Measurements from ENCODE around the gene ATP13A2.
"Not testable (repeated sequence)": the region's sequence is repeated elsewhere in the genome, so short reads cannot be mapped to it uniquely, and the experiment has no call there.

The ATP13A2 gene

GRCh38 chr1:16979475-16980327 lies 32.0 kb downstream of the ATP13A2 start:
- no peak for DNase-seq (ENCODE audit: low read depth in 3 of 3)

- DNase-seq (ENCODE audit: low read depth in 3 of 3) = no peak
Observed at GRCh38 chr1:16978567-16979474, 32.9 kb downstream of the ATP13A2 start.

GRCh38 chr1:16978139-16978538 lies 33.6 kb downstream of the ATP13A2 start:
- DNase-seq (ENCODE audit: low read depth in 3 of 3) = no peak

- DNase-seq (ENCODE audit: low read depth in 3 of 3) = no peak
Observed at GRCh38 chr1:16977377-16977776, 34.4 kb downstream of the ATP13A2 start.

- no peak for DNase-seq (ENCODE audit: low read depth in 3 of 3)
Observed at GRCh38 chr1:16976966-16977365, 34.8 kb downstream of the ATP13A2 start.

GRCh38 chr1:16975838-16976237 lies 35.9 kb downstream of the ATP13A2 start:
- no peak for DNase-seq (ENCODE audit: low read depth in 3 of 3)

- no peak for DNase-seq (ENCODE audit: low read depth in 3 of 3)
Observed at GRCh38 chr1:16975211-16975610, 36.5 kb downstream of the ATP13A2 start.

GRCh38 chr1:16973215-16973614 lies 38.5 kb downstream of the ATP13A2 start:
- DNase-seq (ENCODE audit: low read depth in 3 of 3) = no peak

GRCh38 chr1:16972189-16972895 lies 39.4 kb downstream of the ATP13A2 start:
- no peak for DNase-seq (ENCODE audit: low read depth in 3 of 3)

GRCh38 chr1:16971341-16972188 lies 40.2 kb downstream of the ATP13A2 start:
- no peak for DNase-seq (ENCODE audit: low read depth in 3 of 3)

GRCh38 chr1:16970132-16970910 lies 41.4 kb downstream of the ATP13A2 start:
- no peak for DNase-seq (ENCODE audit: low read depth in 3 of 3)

- no peak for DNase-seq (ENCODE audit: low read depth in 3 of 3)
Observed at GRCh38 chr1:16969651-16970050, 42.1 kb downstream of the ATP13A2 start.

- no peak for DNase-seq (ENCODE audit: low read depth in 3 of 3)
Observed at GRCh38 chr1:16969057-16969611, 42.6 kb downstream of the ATP13A2 start.

- no peak for DNase-seq (ENCODE audit: low read depth in 3 of 3)
Observed at GRCh38 chr1:16968372-16968771, 43.4 kb downstream of the ATP13A2 start.

- DNase-seq (ENCODE audit: low read depth in 3 of 3) = no peak
Observed at GRCh38 chr1:16967962-16968361, 43.8 kb downstream of the ATP13A2 start.

- DNase-seq (ENCODE audit: low read depth in 3 of 3) = no peak
Observed at GRCh38 chr1:16967095-16967575, 44.6 kb downstream of the ATP13A2 start.

- DNase-seq (ENCODE audit: low read depth in 3 of 3) = no peak
Observed at GRCh38 chr1:16966282-16966681, 45.4 kb downstream of the ATP13A2 start.

GRCh38 chr1:16965486-16966067 lies 46.2 kb downstream of the ATP13A2 start:
- DNase-seq (ENCODE audit: low read depth in 3 of 3) = no peak

GRCh38 chr1:16964169-16964568 lies 47.6 kb downstream of the ATP13A2 start:
- DNase-seq (ENCODE audit: low read depth in 3 of 3) = not testable (repeated sequence)

Data from stimulated activated CD4-positive, alpha-beta T cell treated with anti-CD3 and anti-CD28 coated beads, TNF-alpha, amount 100 ng/mL, for 24 hours (primary cell).